ENCODE measurements around the gene FBN1. TPM values are rescaled to one million over a fixed set of nuclear protein-coding genes. Genes with fewer than 3 reads are reported as not detected.

FBN1 gene
- total and polyA plus RNA-seq, 2 of the 13 experiments (the other 11 are each of a cell fraction or from before 2014, with no cell fraction given): 1.5 to 3.0 TPM

DNA sequence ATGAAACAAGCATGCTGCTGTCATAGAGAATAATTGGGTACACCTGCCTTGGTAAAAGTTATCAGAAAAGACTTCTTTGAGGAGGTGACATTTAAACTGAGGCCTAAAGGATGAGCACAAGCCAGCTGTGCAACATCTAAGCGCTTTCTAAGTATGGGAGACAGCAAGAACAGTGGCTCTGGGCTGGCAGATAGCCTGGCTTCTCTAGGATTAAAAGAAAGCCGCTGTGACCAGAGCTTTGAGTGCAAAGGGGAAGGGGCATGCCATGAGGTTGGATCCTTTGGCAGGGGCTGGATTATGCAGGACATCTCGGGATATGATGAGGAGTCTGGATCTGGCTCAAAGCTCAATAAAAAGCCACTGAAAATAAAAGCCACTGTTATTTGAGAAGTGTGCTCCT lies 99.2 kb downstream of the FBN1 start (continued):
- TF ChIP-seq, protein P1, sequence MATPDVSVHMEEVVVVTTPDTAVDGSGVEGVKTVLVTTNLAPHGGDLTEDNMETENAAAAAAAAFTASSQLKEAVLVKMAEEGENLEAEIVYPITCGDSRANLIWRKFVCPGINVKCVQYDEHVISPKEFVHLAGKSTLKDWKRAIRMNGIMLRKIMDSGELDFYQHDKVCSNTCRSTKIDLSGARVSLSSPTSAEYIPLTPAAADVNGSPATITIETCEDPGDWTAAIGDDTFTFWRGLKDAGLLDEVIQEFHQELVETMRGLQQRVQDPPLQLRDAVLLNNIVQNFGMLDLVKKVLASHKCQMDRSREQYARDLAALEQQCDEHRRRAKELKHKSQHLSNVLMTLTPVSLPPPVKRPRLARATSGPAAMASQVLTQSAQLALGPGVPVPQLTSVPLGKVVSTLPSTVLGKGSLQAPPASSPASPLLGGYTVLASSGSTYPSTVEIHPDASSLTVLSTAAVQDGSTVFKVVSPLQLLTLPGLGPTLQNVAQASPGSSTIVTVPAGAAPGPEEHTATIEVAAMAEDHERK (CRISPR knock-in tag; IDR thresholded peaks at IDR 0.05; ENCODE audit: low read depth): no peak
- no peak for TF ChIP-seq U2AF1 (optimal IDR thresholded peaks at IDR 0.05; ENCODE audit: low read depth, low read length)
- no peak for TF ChIP-seq ZFP62 (CRISPR knock-in tag; IDR thresholded peaks at IDR 0.05)
- TF ChIP-seq ZNF251 (CRISPR knock-in tag; IDR thresholded peaks at IDR 0.05): no peak
- TF ChIP-seq HCFC1 (IDR thresholded peaks at IDR 0.05; ENCODE audit: low read depth, low read length): no peak
- no peak for TF ChIP-seq SALL2 (CRISPR knock-in tag; IDR thresholded peaks at IDR 0.05)

DNA sequence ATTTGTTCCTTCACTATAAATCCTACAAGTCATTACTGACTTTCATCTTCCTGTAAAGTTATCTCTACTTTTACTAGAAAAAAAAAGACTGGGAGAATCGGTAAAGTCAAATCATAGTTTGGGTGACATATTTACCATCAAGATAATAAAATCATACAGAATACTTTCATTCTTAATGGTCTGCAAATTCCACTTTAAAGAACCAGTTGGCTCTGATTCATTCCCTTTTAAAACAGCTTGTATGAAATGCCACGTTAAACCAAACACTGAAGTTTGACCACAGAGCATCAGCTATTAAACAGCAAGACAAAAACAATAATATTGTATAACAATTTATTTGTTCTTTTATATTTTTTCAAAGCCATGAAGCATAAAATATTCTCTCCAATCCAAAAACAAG lies 100.7 kb downstream of the FBN1 start:
- ChIA-PET POLR2A (no interaction called here), CTCF (ENCODE audit: low intra/inter-chr PET ratio, low total read pairs) (no interaction called here)
- H3K9ac ChIP-seq (ENCODE audit: insufficient read depth, low read depth, low read length): no peak overlapping the region
- no peak overlapping the region for H3K27ac ChIP-seq (ENCODE audit: extremely low read length, insufficient read depth, low read length)
- no peaks in the 10 kb centered on the region for H4K20me1 ChIP-seq (ENCODE audit: insufficient read depth, low read length)
- no peaks in the 10 kb centered on the region for H3K4me1 ChIP-seq (ENCODE audit: insufficient read depth, low read length)
- DNase-seq (ENCODE audit: low spot score): no peak
- intact Hi-C loops (cut with micrococcal nuclease; ENCODE audit: unreplicated experiment) (no loop called here), in situ Hi-C loops (cut with HindIII; ENCODE audit: extremely low pct_ligation_motif_present, low pct_unique_long_range_greater_than_20kb) (no loop called here)
- no peak overlapping the region for H3K4me3 ChIP-seq (replicated peaks in 1 of 3; ENCODE audit: insufficient read depth in 1 of 3, low read depth in 2 of 3, low read length in 3 of 3)
- no peaks in the 10 kb centered on the region for H3K36me3 ChIP-seq (replicated peaks in 1 of 2; ENCODE audit: control insufficient read depth in 1 of 2, insufficient read depth in 2 of 2, low read length in 2 of 2)
- 26% methylated on average over 2 of the region's 2 CpGs for WGBS (ENCODE audit: low lambda C conversion rate)
- TF ChIP-seq ZNF879 (CRISPR knock-in tag; IDR thresholded peaks at IDR 0.05) (no peak), SMAD3 (CRISPR knock-in tag; IDR thresholded peaks at IDR 0.05) (no peak), ARHGAP35 (CRISPR knock-in tag; IDR thresholded peaks at IDR 0.05; ENCODE audit: borderline replicate concordance) (no peak), ZEB1 (IDR thresholded peaks at IDR 0.05; ENCODE audit: insufficient replicate concordance, low read depth) (no peak), NR1H2 (CRISPR knock-in tag; IDR thresholded peaks at IDR 0.05; ENCODE audit: borderline replicate concordance, low read depth) (no peak), ZNF234 (CRISPR knock-in tag; conservative IDR thresholded peaks at IDR 0.05) (no peak)
- no peaks in the 10 kb centered on the region for H3K9me3 ChIP-seq (ENCODE audit: low read length)
- no TSS peak for BruUV-seq (replicated peaks)
- ATAC-seq: no peak
- H3K4me2 ChIP-seq (ENCODE audit: low read depth, low read length): no peak overlapping the region
- no peak overlapping the region for H2AFZ ChIP-seq (ENCODE audit: low read length)
- no peak for FAIRE-seq
- H3K79me2 ChIP-seq (ENCODE audit: insufficient read depth, low read length): no peaks in the 10 kb centered on the region
- H3K27me3 ChIP-seq (ENCODE audit: control insufficient read depth in 1 of 2, insufficient read depth in 2 of 2, low read length in 2 of 2): no peaks in the 10 kb centered on the region
